Panc1 (cell line): Measurements from ENCODE around the gene FGD1.

Experiments used
- POLR2AphosphoS5 ChIP-seq: IDR thresholded peaks from 2 replicates; pipeline ENCODE4 v1.6.1; 2012; ENCODE audit warnings: mild to moderate bottlenecking, low read depth, low read length, moderate library complexity
- REST ChIP-seq, 2 experiments: IDR thresholded peaks; 2 replicates each; pipeline ENCODE4 v1.6.1; 2011 to 2012; ENCODE audit warnings: low read depth in 2 of 2, control low read depth in 1 of 2, low read length in 1 of 2, mild to moderate bottlenecking in 1 of 2, moderate library complexity in 1 of 2; ENCODE audit not compliant: insufficient read depth in 1 of 2
- TCF7L2 ChIP-seq: IDR thresholded peaks from 2 replicates; pipeline ENCODE4 v1.6.1; 2011; ENCODE audit warnings: mild to moderate bottlenecking, low read depth, low read length, inconsistent platforms
- TF ChIP-seq, protein P1 (sequence below): fragments of 450-650 bp; IDR thresholded peaks from 2 replicates; pipeline ENCODE4 v1.5.1; 2017; ENCODE audit warnings: mild to moderate bottlenecking

GRCh38 chrX:54430519-54430918, 65.5 kb downstream of the FGD1 start:
- TF ChIP-seq, protein P1, sequence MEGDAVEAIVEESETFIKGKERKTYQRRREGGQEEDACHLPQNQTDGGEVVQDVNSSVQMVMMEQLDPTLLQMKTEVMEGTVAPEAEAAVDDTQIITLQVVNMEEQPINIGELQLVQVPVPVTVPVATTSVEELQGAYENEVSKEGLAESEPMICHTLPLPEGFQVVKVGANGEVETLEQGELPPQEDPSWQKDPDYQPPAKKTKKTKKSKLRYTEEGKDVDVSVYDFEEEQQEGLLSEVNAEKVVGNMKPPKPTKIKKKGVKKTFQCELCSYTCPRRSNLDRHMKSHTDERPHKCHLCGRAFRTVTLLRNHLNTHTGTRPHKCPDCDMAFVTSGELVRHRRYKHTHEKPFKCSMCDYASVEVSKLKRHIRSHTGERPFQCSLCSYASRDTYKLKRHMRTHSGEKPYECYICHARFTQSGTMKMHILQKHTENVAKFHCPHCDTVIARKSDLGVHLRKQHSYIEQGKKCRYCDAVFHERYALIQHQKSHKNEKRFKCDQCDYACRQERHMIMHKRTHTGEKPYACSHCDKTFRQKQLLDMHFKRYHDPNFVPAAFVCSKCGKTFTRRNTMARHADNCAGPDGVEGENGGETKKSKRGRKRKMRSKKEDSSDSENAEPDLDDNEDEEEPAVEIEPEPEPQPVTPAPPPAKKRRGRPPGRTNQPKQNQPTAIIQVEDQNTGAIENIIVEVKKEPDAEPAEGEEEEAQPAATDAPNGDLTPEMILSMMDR: no peak
- no peak for TF ChIP-seq POLR2AphosphoS5
- no peak for TF ChIP-seq REST (IDR thresholded peaks at IDR 0.05; ENCODE audit: insufficient read depth in 1 of 2, low read depth in 2 of 2, low read length in 1 of 2)
- TF ChIP-seq TCF7L2: no peak
